PC-3 (cell line): Measurements from ENCODE around the gene GRIP1. TPM values are rescaled to one million over a fixed set of nuclear protein-coding genes. Genes with fewer than 3 reads are reported as not detected.

Experiments
- ATAC-seq: fragments of 200-7000 bp; cut with Tn5 transposase; 2 replicates; pipeline ENCODE4 v1.9.1; 2020; ENCODE audit warnings: mild to moderate bottlenecking, moderate library complexity
- BruUV-seq: library from RNA; stranded (reverse); fragments of 400-500 nt; replicated peaks from 2 replicates; lab custom pipeline; 2021; lab: Mats Ljungman, UMichigan
- CTCF ChIA-PET: fragments of 300-600 bp; sonication (Branson Sonifier 250); formaldehyde crosslinking; loops from one replicate; lab custom pipeline; 2022; ENCODE audit warnings: antibody characterized with exemption; lab: Charles Lee
- POLR2A ChIA-PET: fragments of 300-600 bp; sonication (Branson Sonifier 250); formaldehyde crosslinking; loops from one replicate; lab custom pipeline; 2022; ENCODE audit warnings: antibody characterized with exemption; ENCODE audit not compliant: unreplicated experiment; lab: Charles Lee
- DNase-seq: peaks from one replicate; pipeline ENCODE4 v3.0.0-alpha.2; 2015
- H2AFZ ChIP-seq: fragments of 300-600 bp; sonication (generic); 2 replicates; pipeline ENCODE4 v1.6.0; 2016; ENCODE audit warnings: antibody characterized with exemption, low read length
- H3F3A ChIP-seq: fragments of 300-600 bp; sonication (generic); one replicate; pipeline ENCODE4 v1.6.0; 2017; ENCODE audit warnings: antibody characterized with exemption, low read length, control low read depth, mild to moderate bottlenecking; ENCODE audit not compliant: unreplicated experiment
- H3K27ac ChIP-seq: fragments of 300-600 bp; sonication (generic); 2 replicates; pipeline ENCODE4 v1.5.1; 2016; ENCODE audit warnings: mild to moderate bottlenecking, low read length
- H3K27me3 ChIP-seq: fragments of 300-600 bp; sonication (generic); 2 replicates; pipeline ENCODE4 v1.6.1; 2016; ENCODE audit warnings: low read length, mixed read lengths
- H3K36me3 ChIP-seq: fragments of 300-600 bp; sonication (generic); 2 replicates; pipeline ENCODE4 v1.6.1; 2016; ENCODE audit warnings: low read depth, mixed run types, low read length, mixed read lengths
- H3K4me1 ChIP-seq: fragments of 300-600 bp; sonication (generic); 2 replicates; pipeline ENCODE4 v1.5.1; 2016; ENCODE audit warnings: low read length; ENCODE audit not compliant: insufficient read depth
- H3K4me2 ChIP-seq: fragments of 300-600 bp; sonication (generic); 2 replicates; pipeline ENCODE4 v1.6.0; 2016; ENCODE audit warnings: low read length
- H3K4me3 ChIP-seq: fragments of 300-600 bp; sonication (generic); 2 replicates; pipeline ENCODE4 v1.5.1; 2016; ENCODE audit warnings: mild to moderate bottlenecking, low read length, mixed read lengths
- H3K79me2 ChIP-seq: fragments of 300-600 bp; sonication (generic); 2 replicates; pipeline ENCODE4 v1.6.1; 2017; ENCODE audit warnings: low read length, mixed read lengths
- H3K9ac ChIP-seq: fragments of 300-600 bp; sonication (generic); 2 replicates; pipeline ENCODE4 v1.6.0; 2016; ENCODE audit warnings: mild to moderate bottlenecking, low read length
- H3K9me2 ChIP-seq: fragments of 300-600 bp; sonication (generic); replicated peaks from 2 replicates; pipeline ENCODE4 v1.6.1; 2016; ENCODE audit warnings: mixed run types, low read length, mixed read lengths
- H3K9me3 ChIP-seq: fragments of 300-600 bp; sonication (generic); 2 replicates; pipeline ENCODE4 v1.6.1; 2016; ENCODE audit warnings: low read length, mixed read lengths
- H4K20me1 ChIP-seq: fragments of 300-600 bp; sonication (generic); 2 replicates; pipeline ENCODE4 v1.6.1; 2016; ENCODE audit warnings: low read length, mixed read lengths
- EZH2 ChIP-seq: fragments of 300-600 bp; sonication (generic); IDR thresholded peaks from one replicate; pipeline ENCODE4 v1.6.1; 2017; ENCODE audit warnings: antibody characterized with exemption, mild to moderate bottlenecking, low read length; ENCODE audit not compliant: unreplicated experiment
- EZH2phosphoT487 ChIP-seq: fragments of 300-600 bp; sonication (generic); IDR thresholded peaks from 2 replicates; pipeline ENCODE4 v1.6.1; 2018; ENCODE audit warnings: mild to moderate bottlenecking, antibody characterized with exemption, low read length, borderline replicate concordance
- intact Hi-C: fragments of 100-400 bp; cut with micrococcal nuclease; formaldehyde crosslinking; loops from 2 replicates; pipeline ENCODE4 v1.9.0; 2023
- total RNA-seq: library from RNA; depleted of rRNA; stranded (reverse); fragments of >200 nt; gene quantifications from 2 replicates; pipeline ENCODE4 v1.2.3, GENCODE V29; 2014
- TF ChIP-seq, protein P1 (sequence below): fragments of 300-600 bp; sonication (generic); conservative IDR thresholded peaks from 2 replicates; pipeline ENCODE4 v1.5.1; 2017; ENCODE audit warnings: antibody characterized with exemption, low read depth, mild to moderate bottlenecking, low read length

Gene GRIP1
- total RNA-seq, 1 experiment from 2014 or later: 2.0 TPM

DNA sequence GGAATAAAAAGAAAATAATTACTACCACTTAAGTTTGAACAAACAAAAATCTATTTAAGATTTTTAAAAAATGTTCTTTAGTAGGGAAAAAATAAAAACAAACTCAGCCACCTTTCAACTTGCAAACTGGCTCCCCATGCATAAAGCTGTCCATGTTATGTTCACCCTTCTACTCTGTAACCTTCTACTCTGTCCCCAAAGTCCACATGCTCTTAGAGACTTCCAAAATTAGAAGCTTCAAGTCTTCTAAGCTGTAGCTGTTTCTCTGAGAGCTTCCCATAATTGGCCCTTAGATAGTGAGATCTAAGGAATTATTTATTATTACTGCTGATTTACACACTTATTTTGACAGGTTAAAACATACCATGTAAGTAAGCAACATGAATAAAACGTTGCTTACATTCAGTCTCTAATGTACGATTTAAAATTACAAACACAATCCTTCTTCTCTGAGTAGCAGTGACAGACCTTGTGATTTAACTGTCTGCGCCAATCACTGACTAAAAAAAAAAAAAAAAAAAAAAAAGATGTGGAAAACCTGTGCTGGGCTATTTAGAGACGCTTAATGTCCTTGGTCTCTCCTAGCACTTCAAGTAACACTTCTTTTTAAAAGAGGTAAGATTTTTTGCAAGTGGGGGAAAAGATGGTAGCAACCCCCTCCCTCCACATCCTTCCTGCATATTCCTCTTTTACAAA is 28.3 kb upstream of the GRIP1 start:
- Histone ChIP-seq H3K27ac (no peak overlapping the region), H3K4me3 (no peak overlapping the region), H4K20me1 (no peaks in the 10 kb centered on the region), H3K9ac (no peak overlapping the region), H3K4me1 (no peaks in the 10 kb centered on the region), H3K4me2 (no peak overlapping the region), H3K27me3 (peaks cover 20% of the 10 kb centered on the region; the same call in 1 of the 2 replicates), H2AFZ (no peak overlapping the region), H3F3A (no peaks in the 10 kb centered on the region), H3K9me2 (no peaks in the 10 kb centered on the region), H3K79me2 (no peaks in the 10 kb centered on the region), H3K36me3 (no peaks in the 10 kb centered on the region), H3K9me3 (no peaks in the 10 kb centered on the region)
- POLR2A ChIA-PET: no interaction called here
- TF ChIP-seq, protein P1, sequence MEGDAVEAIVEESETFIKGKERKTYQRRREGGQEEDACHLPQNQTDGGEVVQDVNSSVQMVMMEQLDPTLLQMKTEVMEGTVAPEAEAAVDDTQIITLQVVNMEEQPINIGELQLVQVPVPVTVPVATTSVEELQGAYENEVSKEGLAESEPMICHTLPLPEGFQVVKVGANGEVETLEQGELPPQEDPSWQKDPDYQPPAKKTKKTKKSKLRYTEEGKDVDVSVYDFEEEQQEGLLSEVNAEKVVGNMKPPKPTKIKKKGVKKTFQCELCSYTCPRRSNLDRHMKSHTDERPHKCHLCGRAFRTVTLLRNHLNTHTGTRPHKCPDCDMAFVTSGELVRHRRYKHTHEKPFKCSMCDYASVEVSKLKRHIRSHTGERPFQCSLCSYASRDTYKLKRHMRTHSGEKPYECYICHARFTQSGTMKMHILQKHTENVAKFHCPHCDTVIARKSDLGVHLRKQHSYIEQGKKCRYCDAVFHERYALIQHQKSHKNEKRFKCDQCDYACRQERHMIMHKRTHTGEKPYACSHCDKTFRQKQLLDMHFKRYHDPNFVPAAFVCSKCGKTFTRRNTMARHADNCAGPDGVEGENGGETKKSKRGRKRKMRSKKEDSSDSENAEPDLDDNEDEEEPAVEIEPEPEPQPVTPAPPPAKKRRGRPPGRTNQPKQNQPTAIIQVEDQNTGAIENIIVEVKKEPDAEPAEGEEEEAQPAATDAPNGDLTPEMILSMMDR: no peak
- TF ChIP-seq EZH2 (no peak), EZH2phosphoT487 (no peak)
- no TSS peak for BruUV-seq
- intact Hi-C loops: loop anchor here (5.0 kb wide), 1 partner anchor 435 kb away; no protein-coding TSS in a partner anchor
- DNase-seq (no peak), ATAC-seq (no peak)
- CTCF ChIA-PET: no interaction called here

DNA sequence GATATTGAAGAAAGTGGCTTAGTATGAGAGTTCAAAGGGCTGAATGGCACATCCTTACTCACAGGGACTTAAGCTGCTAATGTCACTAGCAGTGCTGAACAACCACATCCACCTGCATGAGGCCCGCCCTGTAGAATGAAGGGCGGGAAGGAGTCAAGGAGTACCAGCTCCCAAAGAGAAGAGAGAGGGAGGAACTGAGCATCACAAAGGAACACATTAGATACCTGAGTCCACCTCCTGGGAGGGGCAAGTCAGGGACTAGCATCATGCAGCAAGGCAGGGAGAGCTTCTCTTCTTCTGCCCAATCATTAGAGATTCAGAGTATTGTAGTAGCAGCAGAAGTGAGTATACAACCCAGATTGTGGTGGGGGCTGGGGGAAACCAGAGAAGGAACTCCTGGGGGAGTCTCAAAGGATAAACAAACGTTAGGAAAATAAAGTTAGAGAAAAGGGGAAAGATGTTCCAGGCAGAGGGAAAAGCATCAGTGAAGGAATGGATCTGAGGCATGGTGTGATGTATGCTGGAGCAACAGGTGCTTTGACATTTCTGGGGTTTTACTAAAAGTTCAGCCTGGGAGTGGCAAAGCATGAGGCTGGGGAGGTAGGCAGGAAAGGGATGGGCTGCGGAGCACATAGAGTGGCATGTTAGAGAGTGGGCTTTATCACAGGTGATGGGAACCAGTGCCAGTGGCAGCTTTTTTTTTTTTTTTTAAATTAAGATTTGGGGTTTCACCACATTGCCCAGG is 21.0 kb upstream of the GRIP1 start:
- H3K9me3 ChIP-seq: no peaks in the 10 kb centered on the region
- ATAC-seq: no peak
- H3F3A ChIP-seq: no peaks in the 10 kb centered on the region
- H4K20me1 ChIP-seq: no peaks in the 10 kb centered on the region
- H3K27ac ChIP-seq: no peak overlapping the region
- no peak overlapping the region for H2AFZ ChIP-seq
- BruUV-seq: no TSS peak
- H3K9ac ChIP-seq: no peak overlapping the region
- no peaks in the 10 kb centered on the region for H3K79me2 ChIP-seq
- intact Hi-C loops: loop anchor here (10.0 kb wide), 1 partner anchor 275 kb away; no protein-coding TSS in a partner anchor
- no peaks in the 10 kb centered on the region for H3K36me3 ChIP-seq
- ChIA-PET CTCF (no interaction called here), POLR2A (no interaction called here)
- H3K4me1 ChIP-seq: no peaks in the 10 kb centered on the region
- no peaks in the 10 kb centered on the region for H3K9me2 ChIP-seq
- no peak overlapping the region for H3K4me3 ChIP-seq
- peaks cover 33% of the 10 kb centered on the region; the same call in 1 of the 2 replicates for H3K27me3 ChIP-seq
- no peak for DNase-seq
- no peak overlapping the region for H3K4me2 ChIP-seq
- TF ChIP-seq EZH2phosphoT487 (no peak), EZH2 (no peak)
- TF ChIP-seq, protein P1: no peak
